Erythroblast (primary cell): ENCODE results near the gene FAM163A.

Source experiments
- DNase-seq, 2 experiments: peaks; one replicate each; lab custom pipeline; 2025; lab: John Stamatoyannopoulos, UW
- GATA1 ChIP-seq: IDR thresholded peaks from 2 replicates; pipeline ENCODE4 v1.6.1; 2011; ENCODE audit warnings: low read depth, mild to moderate bottlenecking, control low read depth, low read length, moderate library complexity
- POLR2A ChIP-seq: IDR thresholded peaks from 2 replicates; pipeline ENCODE4 v1.6.1; 2011; ENCODE audit warnings: mild to moderate bottlenecking, low read length

FAM163A gene

DNA sequence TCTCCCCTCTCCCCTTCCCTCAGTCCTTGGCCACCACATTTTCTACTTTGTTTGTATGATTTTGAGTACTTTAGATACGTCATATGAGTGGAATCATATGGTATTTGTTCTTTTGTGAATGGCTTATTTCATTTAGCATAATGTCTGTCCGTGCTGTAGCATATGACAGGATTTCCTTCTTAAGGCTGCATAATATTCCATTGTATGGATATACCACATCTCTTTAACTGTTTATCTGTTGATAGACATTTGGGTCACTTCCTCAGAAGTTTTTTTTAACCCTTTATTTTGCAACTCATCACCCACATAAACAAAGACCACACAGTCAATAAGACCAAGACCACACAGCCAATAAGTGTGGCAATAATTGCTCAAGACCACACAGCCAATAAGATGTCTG lies 24.9 kb downstream of the FAM163A start:
- DNase-seq = no peak
- TF ChIP-seq GATA1 (no peak), POLR2A (no peak)

- TF ChIP-seq POLR2A = no peak
- DNase-seq = no peak
Measured at GRCh38 chr1:179770887-179771502, 27.9 kb downstream of the FAM163A start.

DNA sequence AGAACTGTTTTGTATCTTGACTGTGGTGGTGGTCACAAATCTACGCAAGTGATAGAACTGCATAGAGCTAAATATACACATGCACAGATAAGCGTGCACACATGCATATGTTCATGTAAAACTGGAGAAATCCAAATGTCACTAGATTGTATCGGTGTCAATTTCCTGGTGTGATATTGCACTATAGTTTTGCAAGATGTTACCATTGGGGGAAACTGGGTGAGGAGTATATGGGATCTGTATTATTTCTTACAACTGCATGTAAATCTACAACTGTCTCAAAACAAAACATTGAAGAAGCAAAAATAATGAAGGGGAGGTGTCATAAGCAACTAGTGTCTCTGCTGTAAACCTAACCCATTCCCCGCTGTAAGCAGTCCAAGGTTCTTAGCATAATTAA lies 30.2 kb downstream of the FAM163A start:
- TF ChIP-seq GATA1 (no peak), POLR2A (no peak)
- no peak for DNase-seq

GRCh38 chr1:179774000-179774399 lies 30.9 kb downstream of the FAM163A start:
- no peak for DNase-seq
- no peak for TF ChIP-seq POLR2A
- no peak for TF ChIP-seq GATA1

DNA sequence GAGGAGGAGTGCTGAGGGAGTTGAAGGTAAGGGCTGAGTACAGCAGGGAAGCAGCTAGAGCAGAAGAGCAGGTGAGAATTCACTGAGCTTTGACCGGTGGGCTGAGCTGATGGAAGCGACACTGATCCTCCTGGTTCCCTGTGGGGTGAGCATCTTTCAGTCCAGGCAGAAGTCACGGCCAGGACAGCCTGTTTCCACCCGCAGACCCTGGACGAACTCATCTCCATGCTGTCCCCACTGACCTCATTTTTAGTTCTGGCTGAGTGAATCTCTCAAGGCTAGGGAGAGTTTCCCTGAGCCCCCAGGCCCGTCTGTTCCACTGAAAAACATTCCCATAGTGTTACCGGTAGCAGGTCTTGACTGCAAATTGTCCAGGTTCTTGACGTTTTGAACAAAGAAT lies 31.5 kb downstream of the FAM163A start:
- TF ChIP-seq GATA1 = no peak
- no peak for TF ChIP-seq POLR2A
- no peak for DNase-seq

- no peak for TF ChIP-seq POLR2A
- no peak for TF ChIP-seq GATA1
- no peak for DNase-seq
Measured at GRCh38 chr1:179775009-179775408, 31.9 kb downstream of the FAM163A start.

DNA sequence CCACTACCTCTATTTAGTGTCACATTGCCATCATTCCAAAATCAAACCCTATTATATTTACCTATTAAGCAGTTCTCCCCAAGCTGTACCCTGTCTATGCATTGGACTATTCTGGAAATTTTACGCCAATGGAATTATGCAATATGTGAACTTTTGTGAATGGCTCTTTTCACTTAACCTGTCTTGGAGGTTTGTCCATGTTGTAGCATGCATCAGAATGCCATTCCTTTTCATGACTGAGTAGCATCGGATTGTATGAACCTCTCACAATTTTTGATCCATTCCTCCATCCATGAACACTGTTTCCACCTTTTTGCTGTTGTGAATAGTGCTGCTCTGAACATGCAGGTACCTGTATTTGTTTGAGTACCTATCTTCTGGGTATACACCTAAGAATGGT lies 33.7 kb downstream of the FAM163A start:
- no peak for DNase-seq
- TF ChIP-seq POLR2A (no peak), GATA1 (no peak)

GRCh38 chr1:179777731-179778130 lies 34.6 kb downstream of the FAM163A start:
- no peak for TF ChIP-seq POLR2A
- TF ChIP-seq GATA1 = no peak
- DNase-seq = no peak

GRCh38 chr1:179779645-179780272 lies 36.7 kb downstream of the FAM163A start:
- no peak for TF ChIP-seq GATA1
- no peak for TF ChIP-seq POLR2A
- no peak for DNase-seq

- no peak for TF ChIP-seq POLR2A
- TF ChIP-seq GATA1 = no peak
- DNase-seq = no peak
Measured at GRCh38 chr1:179781962-179782361, 38.9 kb downstream of the FAM163A start.

GRCh38 chr1:179785031-179785431 lies 41.9 kb downstream of the FAM163A start:
- no peak for DNase-seq
- TF ChIP-seq POLR2A (no peak), GATA1 (no peak)

DNA sequence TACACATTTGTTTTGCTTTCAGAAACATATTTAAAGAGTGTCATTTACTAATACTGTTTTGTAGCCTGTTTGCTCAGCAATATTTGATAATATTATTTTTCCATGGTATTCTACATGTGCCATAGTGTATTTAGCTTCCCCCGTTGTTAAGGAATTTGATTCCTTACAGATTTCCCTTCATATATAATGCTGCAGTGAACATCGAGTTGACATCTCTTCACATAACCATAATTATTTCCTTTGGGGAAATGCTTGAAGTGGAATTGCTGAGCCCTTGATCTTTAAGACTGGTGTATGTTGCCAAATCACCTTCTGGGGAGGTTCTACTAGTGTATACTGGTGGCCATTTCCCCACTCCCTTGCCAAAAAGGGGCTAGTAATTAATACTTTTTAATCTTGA lies 42.6 kb downstream of the FAM163A start:
- no peak for TF ChIP-seq GATA1
- TF ChIP-seq POLR2A = no peak
- DNase-seq = no peak

DNA sequence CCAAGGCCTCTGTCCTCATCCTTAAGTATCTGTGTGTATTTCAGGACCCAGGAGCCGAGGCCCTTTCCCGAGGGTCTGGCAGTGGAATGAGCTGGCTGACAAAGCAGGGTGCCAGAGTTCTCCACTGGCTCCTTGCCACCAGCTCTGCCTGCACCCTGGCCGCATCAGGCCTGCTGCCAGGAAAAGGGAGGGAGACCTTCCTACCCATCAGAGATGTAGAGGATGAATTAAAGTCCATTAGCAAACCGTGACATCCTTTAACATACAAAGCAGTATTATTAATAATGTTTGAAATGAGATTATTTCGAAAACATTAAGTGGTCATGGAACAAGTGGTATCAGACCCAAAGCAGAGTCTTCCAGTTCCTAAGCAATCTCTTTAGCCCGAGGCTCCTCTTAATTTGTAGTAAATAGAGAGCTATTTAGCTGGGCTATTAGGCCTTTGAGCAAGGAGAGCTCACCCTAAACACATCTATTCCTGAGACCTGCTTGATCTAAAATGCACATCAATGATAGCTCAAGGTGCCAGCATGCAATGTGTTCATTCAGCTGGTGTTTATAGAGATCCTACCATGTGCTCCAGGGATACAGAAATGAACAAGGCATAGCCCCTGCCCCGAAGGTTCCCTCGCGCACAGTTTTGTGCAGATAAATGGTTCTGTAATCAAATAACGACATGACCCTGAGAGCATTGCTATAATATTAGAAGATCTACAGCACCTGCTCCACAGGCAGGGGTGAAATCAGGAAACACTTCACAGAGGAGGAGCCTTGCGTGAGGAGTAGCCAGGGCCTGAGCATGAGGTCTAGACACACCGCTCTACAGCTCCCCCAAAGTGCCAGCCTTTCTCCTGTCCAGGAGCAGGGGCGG lies 44.0 kb downstream of the FAM163A start:
- DNase-seq = no peak
- TF ChIP-seq POLR2A (no peak), GATA1 (no peak)

GRCh38 chr1:179788259-179788658 lies 45.2 kb downstream of the FAM163A start:
- no peak for DNase-seq
- TF ChIP-seq GATA1 = no peak
- TF ChIP-seq POLR2A = no peak
